ENCODE data around the gene MEX3A. TPM values are rescaled to one million over a fixed set of nuclear protein-coding genes. Genes with fewer than 3 reads are reported as not detected.

The MEX3A gene
- total and polyA plus RNA-seq, 2 of the 8 experiments (the other 6 are each of a cell fraction or from before 2014, with no cell fraction given): 34.1 to 52.4 TPM

- TF ChIP-seq CHD7 (IDR thresholded peaks at IDR 0.05; ENCODE audit: insufficient replicate concordance, low read length) (no peak), TEAD4 (IDR thresholded peaks at IDR 0.05; ENCODE audit: low read depth, low read length) (no peak), SIX5 (IDR thresholded peaks at IDR 0.05; ENCODE audit: low read depth, low read length) (no peak), TBP (IDR thresholded peaks at IDR 0.05; ENCODE audit: low read depth, low read length) (no peak)
Measured at GRCh38 chr1:156098784-156099183, 16.5 kb upstream of the MEX3A start (continued).

All from H1 (cell line).